Stimulated activated naive CD8-positive, alpha-beta T cell treated with anti-CD3 and anti-CD28 coated beads, Interleukin-15, Interleukin-2, amounts not matched to agents 100 ng/mL and 50 ng/mL, for 24 hours (primary cell): ENCODE results near the gene ATP9B.
"Not testable (repeated sequence)": the region's sequence is repeated elsewhere in the genome, so short reads cannot be mapped to it uniquely, and the experiment has no call there.

Experiments used
- H3K27ac Mint-ChIP-seq: one replicate; pipeline ENCODE4 v1.8.0; 2021; ENCODE audit warnings: mild to moderate bottlenecking, mixed read lengths
- H3K27me3 Mint-ChIP-seq: one replicate; pipeline ENCODE4 v1.8.0; 2021; ENCODE audit warnings: mixed read lengths
- H3K36me3 Mint-ChIP-seq: one replicate; pipeline ENCODE4 v1.8.0; 2021; ENCODE audit warnings: low read depth, mixed read lengths
- H3K4me1 Mint-ChIP-seq: one replicate; pipeline ENCODE4 v1.8.0; 2021; ENCODE audit warnings: low read depth, mixed read lengths
- H3K4me3 Mint-ChIP-seq: one replicate; pipeline ENCODE4 v1.8.0; 2021; ENCODE audit warnings: mild to moderate bottlenecking, mixed read lengths
- H3K9me3 Mint-ChIP-seq: one replicate; pipeline ENCODE4 v1.8.0; 2021; ENCODE audit warnings: mixed read lengths

The ATP9B gene

DNA sequence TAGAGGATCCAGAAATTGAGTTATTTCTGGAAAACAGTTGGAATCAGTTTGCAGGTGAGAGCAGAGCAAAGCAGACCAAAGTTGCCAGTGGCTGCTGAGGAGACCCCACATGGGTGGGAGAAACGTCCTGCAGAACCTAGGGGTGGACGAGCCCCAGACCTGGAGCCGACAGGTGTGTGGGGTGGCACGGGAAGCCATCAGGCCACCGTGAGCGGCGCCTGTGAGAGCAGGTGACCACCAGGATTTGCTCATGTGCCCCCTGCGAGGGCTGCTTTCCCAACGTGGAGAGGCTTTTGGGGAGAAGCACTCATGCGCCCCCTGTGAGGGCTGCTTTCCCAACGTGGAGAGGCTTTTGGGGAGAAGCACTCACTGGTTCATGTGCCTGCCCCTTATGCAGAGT lies 209.7 kb downstream of the ATP9B start:
- H3K9me3 Mint-ChIP-seq: no peaks in the 10 kb centered on the region
- H3K4me3 Mint-ChIP-seq: no peak overlapping the region
- H3K4me1 Mint-ChIP-seq: peaks cover 16% of the 10 kb centered on the region
- H3K36me3 Mint-ChIP-seq: peaks cover 56% of the 10 kb centered on the region
- no peaks in the 10 kb centered on the region for H3K27me3 Mint-ChIP-seq
- no peak overlapping the region for H3K27ac Mint-ChIP-seq

DNA sequence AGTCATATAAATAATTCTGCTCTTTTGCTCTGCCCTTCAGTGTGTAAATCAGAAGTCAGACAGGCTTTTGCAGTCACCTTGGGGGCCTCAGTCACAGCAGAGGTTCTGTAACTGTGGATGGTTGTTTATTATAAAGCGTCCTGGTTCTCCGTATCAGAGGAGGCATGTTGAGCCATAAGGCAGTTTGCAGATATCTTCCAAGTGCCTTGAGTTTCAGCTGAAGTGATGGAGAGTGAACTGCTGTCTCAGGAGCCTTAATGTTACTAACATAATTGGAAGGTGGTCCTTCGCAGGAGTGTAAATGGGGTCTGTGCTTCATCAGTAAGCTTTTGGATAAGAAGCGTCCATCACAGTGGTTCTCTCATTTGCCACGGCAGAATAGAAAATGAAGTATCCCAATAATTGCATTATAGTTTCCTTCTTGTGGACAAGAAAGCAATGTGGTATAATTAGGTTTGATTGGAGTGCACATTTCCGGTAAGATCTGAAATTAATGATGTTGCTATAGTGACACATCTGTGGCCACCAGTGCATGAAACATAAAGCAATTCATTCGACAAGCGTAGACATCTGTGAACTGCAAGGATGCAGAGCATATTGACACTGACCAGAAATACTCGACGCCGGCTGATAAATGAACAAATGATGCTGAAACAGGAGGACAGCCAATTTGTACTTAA lies 214.1 kb downstream of the ATP9B start:
- Mint-ChIP-seq H3K4me1 (no peaks in the 10 kb centered on the region), H3K27me3 (no peaks in the 10 kb centered on the region), H3K36me3 (peaks cover 44% of the 10 kb centered on the region), H3K9me3 (no peaks in the 10 kb centered on the region), H3K27ac (no peak overlapping the region), H3K4me3 (no peak overlapping the region)

DNA sequence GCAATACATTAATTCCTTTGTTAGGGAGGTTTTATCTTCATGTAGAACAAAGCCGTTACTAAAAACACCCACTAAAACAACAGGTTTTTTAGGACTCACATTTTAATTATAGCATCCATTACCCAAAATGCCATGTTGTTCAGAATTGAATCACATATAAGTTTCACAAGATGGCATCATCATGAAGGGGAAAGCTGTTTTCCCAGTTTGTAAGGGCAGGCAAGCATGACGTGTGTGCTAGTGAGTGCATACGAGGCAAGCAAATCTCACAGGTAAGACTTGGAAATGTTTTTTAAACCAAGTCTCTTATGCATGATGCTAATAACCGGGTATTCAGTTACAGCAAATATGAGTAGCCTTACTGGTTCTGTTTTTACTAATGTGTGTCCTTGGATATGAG lies 214.7 kb downstream of the ATP9B start:
- Mint-ChIP-seq H3K4me1 (no peaks in the 10 kb centered on the region), H3K9me3 (no peaks in the 10 kb centered on the region), H3K27me3 (no peaks in the 10 kb centered on the region), H3K4me3 (no peak overlapping the region), H3K27ac (no peak overlapping the region), H3K36me3 (peaks cover 38% of the 10 kb centered on the region)

DNA sequence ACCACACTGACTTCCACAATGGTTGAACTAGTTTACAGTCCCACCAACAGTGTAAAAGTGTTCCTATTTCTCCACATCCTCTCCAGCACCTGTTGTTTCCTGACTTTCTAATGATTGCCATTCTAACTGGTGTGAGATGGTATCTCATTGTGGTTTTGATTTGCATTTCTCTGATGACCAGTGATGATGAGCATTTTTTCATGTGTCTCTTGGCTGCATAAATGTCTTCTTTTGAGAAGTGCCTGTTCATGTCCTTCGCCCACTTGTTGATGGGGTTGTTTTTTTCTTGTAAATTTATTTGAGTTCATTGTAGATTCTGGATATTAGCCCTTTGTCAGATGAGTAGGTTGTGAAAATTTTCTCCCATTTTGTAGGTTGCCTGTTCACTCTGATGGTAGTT lies 216.0 kb downstream of the ATP9B start:
- H3K36me3 Mint-ChIP-seq: peaks cover 40% of the 10 kb centered on the region
- H3K4me3 Mint-ChIP-seq, H3K27ac Mint-ChIP-seq, H3K27me3 Mint-ChIP-seq, H3K4me1 Mint-ChIP-seq, H3K9me3 Mint-ChIP-seq: not testable (repeated sequence)

DNA sequence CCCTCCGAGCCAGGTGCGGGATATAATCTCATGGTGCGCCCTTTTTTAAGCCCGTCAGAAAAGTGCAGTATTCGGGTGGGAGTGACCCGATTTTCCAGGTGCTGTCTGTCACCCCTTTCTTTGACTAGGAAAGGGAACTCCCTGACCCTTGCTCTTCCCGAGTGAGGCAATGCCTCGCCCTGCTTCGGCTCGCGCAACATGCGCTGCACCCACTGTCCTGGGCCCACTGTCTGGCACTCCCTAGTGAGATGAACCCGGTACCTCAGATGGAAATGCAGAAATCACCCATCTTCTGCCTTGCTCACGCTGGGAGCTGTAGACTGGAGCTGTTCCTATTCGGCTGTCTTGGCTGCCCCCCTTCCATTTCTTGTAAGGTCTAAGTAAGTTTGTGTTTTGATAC lies 221.2 kb downstream of the ATP9B start:
- H3K4me1 Mint-ChIP-seq, H3K27me3 Mint-ChIP-seq, H3K9me3 Mint-ChIP-seq, H3K27ac Mint-ChIP-seq, H3K4me3 Mint-ChIP-seq: not testable (repeated sequence)
- peaks cover 45% of the 10 kb centered on the region for H3K36me3 Mint-ChIP-seq

DNA sequence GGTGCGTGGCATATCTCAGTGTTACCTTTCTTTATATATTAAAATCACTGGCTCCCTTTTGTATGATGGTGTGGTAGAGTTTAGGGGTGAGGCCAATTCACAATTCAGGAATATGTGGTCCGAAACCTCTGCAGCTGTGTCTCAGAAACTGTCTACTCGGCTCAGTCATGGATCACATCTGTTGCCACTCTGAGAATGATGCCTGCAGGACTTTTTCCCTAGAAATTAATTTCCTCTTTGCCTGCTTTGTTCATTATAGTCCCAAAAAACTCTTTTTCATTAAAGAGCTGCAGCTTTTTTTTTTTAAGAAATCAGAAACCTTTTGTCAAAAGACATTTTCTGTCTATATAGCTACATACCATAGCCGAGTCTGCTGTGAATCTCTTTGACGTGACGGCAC lies 221.7 kb downstream of the ATP9B start:
- H3K27ac Mint-ChIP-seq: no peak overlapping the region
- H3K36me3 Mint-ChIP-seq: peaks cover 48% of the 10 kb centered on the region
- H3K27me3 Mint-ChIP-seq: no peaks in the 10 kb centered on the region
- H3K9me3 Mint-ChIP-seq: no peaks in the 10 kb centered on the region
- H3K4me3 Mint-ChIP-seq: no peak overlapping the region
- H3K4me1 Mint-ChIP-seq: no peaks in the 10 kb centered on the region

DNA sequence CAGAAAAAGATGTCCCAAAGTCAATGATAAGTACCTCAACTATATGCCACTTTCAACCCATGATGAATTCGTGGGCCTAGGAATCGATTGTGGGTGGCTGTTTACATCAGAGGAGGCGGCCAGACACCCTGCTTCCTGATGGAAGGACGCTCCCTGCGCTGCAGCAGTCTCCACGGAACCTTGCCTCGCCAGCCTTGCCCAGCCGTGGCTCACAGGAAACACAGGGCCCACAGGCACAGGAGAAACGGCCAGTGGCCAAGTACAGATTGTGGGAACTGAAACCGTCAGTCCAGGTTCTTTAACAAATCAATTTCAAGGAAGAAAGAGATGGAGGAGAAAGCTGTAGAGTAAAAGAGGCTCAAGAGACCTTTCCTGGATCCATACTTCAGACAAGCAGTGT lies 225.0 kb downstream of the ATP9B start:
- Mint-ChIP-seq H3K27me3 (no peaks in the 10 kb centered on the region), H3K4me3 (no peak overlapping the region), H3K4me1 (no peaks in the 10 kb centered on the region), H3K9me3 (no peaks in the 10 kb centered on the region), H3K36me3 (peaks cover 46% of the 10 kb centered on the region), H3K27ac (no peak overlapping the region)

DNA sequence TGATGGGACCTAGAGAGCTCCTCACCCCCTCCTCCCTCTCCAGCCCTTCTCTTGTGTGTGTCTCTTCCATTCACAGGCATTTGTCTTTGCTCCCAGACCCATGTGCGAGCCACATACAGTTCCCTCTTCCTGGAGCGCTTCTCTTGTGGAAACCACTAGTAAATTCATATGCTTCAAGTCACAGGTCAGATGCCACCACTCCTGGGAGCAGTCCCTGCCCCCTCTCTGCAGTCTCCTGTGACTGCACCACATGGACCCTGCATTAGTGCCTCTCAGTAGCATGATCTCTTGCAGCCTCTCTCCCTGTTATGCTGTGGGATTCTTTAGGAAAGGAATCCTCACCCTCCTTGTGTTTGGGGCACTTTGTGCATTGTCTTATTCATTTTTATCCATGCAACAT lies 230.1 kb downstream of the ATP9B start:
- Mint-ChIP-seq H3K4me3 (no peak overlapping the region), H3K27ac (no peak overlapping the region), H3K9me3 (no peaks in the 10 kb centered on the region), H3K4me1 (no peaks in the 10 kb centered on the region), H3K36me3 (peaks cover 21% of the 10 kb centered on the region), H3K27me3 (no peaks in the 10 kb centered on the region)

DNA sequence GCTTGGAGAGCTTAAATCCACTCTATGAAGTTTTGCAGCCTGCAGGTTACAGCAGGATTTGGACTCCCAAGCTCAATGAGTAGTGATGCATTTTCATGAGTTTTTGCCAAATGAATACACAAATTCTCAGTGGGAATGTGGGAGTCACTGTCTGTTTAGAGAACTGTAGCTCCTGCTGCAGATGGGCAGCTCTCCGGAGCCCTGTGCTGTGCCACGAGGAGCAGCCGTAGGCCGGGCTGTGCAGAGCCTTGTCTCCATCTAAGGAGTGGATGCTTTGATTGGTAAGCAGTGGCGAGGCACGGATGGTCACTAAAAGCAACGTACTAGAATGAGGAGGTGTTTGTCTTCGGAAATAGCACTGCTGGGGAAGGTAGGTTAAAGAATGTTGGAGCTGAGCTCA lies 230.5 kb downstream of the ATP9B start:
- H3K27me3 Mint-ChIP-seq: no peaks in the 10 kb centered on the region
- H3K27ac Mint-ChIP-seq: no peak overlapping the region
- H3K4me3 Mint-ChIP-seq: no peak overlapping the region
- no peaks in the 10 kb centered on the region for H3K4me1 Mint-ChIP-seq
- H3K9me3 Mint-ChIP-seq: no peaks in the 10 kb centered on the region
- H3K36me3 Mint-ChIP-seq: peaks cover 17% of the 10 kb centered on the region

DNA sequence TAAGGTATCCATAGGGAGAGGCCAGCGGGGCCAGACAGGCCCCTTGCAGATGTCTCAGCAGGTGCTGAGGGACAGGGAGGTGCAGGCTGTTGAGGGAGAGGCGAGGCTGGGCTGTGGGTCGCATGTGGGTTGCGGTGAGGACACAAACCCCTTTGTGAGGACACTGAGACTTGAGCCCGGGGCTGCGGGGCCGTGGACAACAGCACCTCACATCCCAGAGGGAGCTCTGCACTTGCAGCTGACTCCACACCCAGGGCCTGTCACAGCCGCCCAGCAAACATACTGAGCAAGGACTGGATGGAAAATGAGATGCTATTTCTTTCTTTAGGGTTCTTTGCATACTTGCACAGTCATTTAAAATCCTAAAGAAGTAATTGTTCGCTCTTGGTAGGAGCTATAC lies 231.2 kb downstream of the ATP9B start:
- H3K4me3 Mint-ChIP-seq: no peak overlapping the region
- H3K4me1 Mint-ChIP-seq: no peaks in the 10 kb centered on the region
- H3K9me3 Mint-ChIP-seq: no peaks in the 10 kb centered on the region
- H3K27me3 Mint-ChIP-seq: no peaks in the 10 kb centered on the region
- H3K36me3 Mint-ChIP-seq: peaks cover 13% of the 10 kb centered on the region
- no peak overlapping the region for H3K27ac Mint-ChIP-seq

DNA sequence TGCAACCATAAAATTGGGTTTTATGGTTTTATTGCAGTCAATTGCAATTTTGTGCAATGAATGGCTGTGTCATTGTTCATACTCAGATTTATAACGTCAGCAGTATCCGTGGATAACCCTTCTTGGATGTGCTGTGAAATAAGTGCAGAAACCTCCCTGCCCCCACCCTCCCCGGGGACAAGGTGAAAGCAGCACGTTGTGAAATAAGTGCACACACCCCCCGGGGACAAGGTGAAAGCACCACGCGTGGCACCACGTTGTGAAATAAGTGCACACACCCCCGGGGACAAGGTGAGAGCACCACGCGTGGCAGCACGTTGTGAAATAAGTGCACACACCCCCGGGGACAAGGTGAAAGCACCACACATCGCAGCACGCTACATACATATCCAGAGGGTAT lies 232.9 kb downstream of the ATP9B start:
- Mint-ChIP-seq H3K27me3 (no peaks in the 10 kb centered on the region), H3K4me1 (no peaks in the 10 kb centered on the region), H3K27ac (no peak overlapping the region), H3K36me3 (peaks cover 15% of the 10 kb centered on the region), H3K4me3 (no peak overlapping the region), H3K9me3 (no peaks in the 10 kb centered on the region)

DNA sequence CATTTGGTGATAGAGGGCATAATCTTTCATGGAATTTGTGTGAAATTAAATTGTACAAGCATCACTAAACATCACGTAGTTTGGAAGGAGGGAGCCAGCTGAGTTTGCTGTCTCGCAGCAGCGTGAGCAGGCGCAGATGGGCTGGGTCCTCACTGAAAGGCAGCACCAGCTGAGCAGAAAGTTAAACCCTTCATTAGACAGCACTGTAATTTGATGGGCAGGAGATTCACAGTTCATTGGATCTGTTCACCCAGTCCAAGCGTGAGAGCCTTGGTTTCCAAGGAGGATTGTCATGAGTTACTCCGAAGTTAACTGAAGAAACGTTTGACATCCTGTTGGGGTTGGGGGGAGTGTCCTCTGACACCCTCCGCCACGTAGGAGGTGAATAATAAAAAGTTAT lies 236.7 kb downstream of the ATP9B start:
- Mint-ChIP-seq H3K4me1 (no peaks in the 10 kb centered on the region), H3K27ac (no peak overlapping the region), H3K36me3 (peaks cover 32% of the 10 kb centered on the region), H3K9me3 (no peaks in the 10 kb centered on the region), H3K27me3 (no peaks in the 10 kb centered on the region), H3K4me3 (no peak overlapping the region)

DNA sequence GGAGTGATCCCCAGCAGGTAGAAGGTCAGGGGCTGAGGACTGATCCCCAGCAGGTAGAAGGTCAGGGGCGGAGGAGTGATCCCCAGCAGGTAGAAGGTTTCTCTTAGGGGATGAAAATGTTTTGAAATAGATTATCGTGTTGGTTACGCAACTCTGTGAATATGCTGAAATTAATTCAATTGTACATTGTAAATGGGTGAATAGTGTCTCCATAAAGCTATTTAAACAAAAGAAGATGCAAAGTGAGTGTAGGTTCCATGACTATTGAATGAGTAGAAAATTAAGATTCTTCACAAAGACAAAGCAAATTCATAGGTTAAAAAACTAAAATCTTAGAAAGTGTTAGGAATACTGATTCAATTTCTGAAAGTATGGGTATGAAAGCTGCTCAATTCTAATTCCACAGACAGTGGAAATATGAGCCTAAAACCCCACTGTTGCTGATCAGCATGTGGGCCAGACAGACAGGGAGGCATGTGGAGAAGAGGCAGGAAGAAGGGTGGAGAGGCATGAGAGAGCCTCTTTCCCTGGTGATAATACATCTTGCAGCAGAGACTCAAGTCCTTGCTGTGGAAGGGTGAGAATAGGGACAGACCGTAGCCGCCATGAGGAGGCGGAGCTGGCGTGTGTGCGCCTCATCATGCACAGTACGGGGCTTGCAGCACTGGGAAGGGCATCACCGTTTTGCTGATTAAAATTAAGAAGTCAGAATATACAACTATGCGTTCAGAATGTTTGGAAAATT lies 240.6 kb downstream of the ATP9B start:
- Mint-ChIP-seq H3K36me3 (peaks cover 58% of the 10 kb centered on the region), H3K27me3 (no peaks in the 10 kb centered on the region), H3K4me1 (no peaks in the 10 kb centered on the region), H3K9me3 (no peaks in the 10 kb centered on the region), H3K4me3 (no peak overlapping the region), H3K27ac (no peak overlapping the region)

DNA sequence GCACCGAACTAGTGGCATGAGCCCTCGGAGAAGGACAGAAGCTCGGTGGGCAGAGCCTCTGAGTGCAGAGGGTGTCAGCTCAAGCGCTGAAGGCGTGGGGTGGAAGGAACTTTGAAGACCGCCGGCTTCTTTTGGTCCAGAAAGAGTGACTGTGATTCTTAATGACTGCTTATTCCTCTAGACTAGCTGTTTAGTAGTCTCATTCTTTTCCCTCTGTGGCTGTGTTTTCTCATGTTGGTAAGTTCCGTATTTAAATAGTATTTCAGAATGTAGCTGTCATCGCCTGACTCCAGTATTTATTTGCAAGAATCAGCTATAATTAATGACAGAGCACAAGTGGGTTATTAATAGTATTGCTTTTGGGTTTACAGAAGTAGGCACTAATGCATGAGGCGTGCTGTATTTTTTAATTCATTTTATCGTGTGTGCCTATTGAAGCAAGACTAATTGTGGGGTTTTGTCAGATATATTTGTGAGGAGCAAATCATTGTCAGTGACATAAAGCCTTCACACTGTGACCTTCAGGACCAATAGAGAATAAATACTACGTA lies 245.7 kb downstream of the ATP9B start:
- Mint-ChIP-seq H3K4me3 (no peak overlapping the region), H3K27me3 (no peaks in the 10 kb centered on the region), H3K4me1 (peaks cover 21% of the 10 kb centered on the region), H3K36me3 (peaks cover 62% of the 10 kb centered on the region), H3K9me3 (peaks cover 9% of the 10 kb centered on the region), H3K27ac (no peak overlapping the region)

DNA sequence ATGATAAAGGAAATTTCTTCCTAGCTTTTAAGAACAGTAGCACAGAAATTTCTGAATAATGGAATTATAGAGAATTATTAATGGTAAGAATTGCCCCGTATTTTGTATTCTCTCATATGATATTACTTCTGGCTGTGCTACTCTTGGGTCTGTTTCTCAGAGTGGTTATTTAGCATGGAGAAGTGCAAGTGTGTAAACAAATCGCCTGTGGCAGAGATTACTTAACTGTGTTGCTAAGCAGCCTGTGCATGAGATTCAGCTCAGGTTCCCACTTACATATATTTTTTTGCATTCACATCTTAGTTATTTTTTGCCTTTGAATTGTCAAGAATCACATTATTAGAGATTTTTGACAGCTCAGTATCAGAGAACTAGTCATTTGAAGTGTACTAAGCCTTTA lies 246.4 kb downstream of the ATP9B start:
- H3K27me3 Mint-ChIP-seq: no peaks in the 10 kb centered on the region
- H3K4me3 Mint-ChIP-seq: no peak overlapping the region
- peaks cover 9% of the 10 kb centered on the region for H3K9me3 Mint-ChIP-seq
- peaks cover 21% of the 10 kb centered on the region for H3K4me1 Mint-ChIP-seq
- H3K36me3 Mint-ChIP-seq: peaks cover 57% of the 10 kb centered on the region
- H3K27ac Mint-ChIP-seq: no peak overlapping the region

DNA sequence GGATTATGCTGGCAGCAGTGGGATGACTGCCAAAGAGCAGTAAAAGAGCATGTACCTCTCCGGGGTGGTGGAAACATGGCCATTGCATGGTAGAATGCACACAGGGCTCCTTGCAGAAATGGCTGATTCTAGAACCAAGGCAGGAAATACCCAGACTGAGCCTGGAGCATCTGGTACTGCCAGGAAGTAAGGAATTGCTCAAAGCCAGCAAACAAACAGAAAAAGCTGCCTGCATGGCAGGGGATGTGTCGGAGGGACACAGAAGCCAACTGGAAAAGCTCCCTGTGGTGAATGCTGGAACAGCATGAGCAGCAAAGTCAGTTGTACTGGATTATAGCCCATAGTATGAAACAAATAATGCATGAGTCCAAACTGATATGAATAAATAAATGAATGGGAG lies 248.5 kb downstream of the ATP9B start:
- Mint-ChIP-seq H3K36me3 (peaks cover 58% of the 10 kb centered on the region), H3K27ac (no peak overlapping the region), H3K27me3 (no peaks in the 10 kb centered on the region), H3K4me3 (no peak overlapping the region), H3K4me1 (peaks cover 21% of the 10 kb centered on the region), H3K9me3 (peaks cover 9% of the 10 kb centered on the region)
